GM23248 (cell line): Measurements from ENCODE around the gene CDK14.

Experiments used
- EZH2 ChIP-seq: fragments of 200-600 bp; sonication (generic); IDR thresholded peaks from 2 replicates; pipeline ENCODE4 v1.6.1; 2018; ENCODE audit warnings: antibody characterized with exemption, mild to moderate bottlenecking; ENCODE audit not compliant: insufficient read depth, poor library complexity, severe bottlenecking
- EZH2phosphoT487 ChIP-seq: fragments of 200-600 bp; sonication (generic); IDR thresholded peaks from 2 replicates; pipeline ENCODE4 v1.6.1; 2018; ENCODE audit warnings: antibody characterized with exemption, moderate library complexity, mild to moderate bottlenecking, low read depth; ENCODE audit not compliant: insufficient read depth

- TF ChIP-seq EZH2phosphoT487, result no peak
- TF ChIP-seq EZH2, result no peak
Observed at GRCh38 chr7:90817151-90817550, 221.0 kb downstream of the CDK14 start.
